ENCODE measurements around the gene PFKM.
A peak's percentile ranks its signal among the peaks of the same experiment; 100 is the strongest.

Gene PFKM

GRCh38 chr12:48080821-48081220, 38.3 kb upstream of the PFKM start:
- peaks cover 9% of the 10 kb centered on the region for H3K4me1 ChIP-seq (ENCODE audit: insufficient read depth, poor library complexity, severe bottlenecking)
- H3K27me3 ChIP-seq (ENCODE audit: insufficient read depth, poor library complexity, severe bottlenecking): no peaks in the 10 kb centered on the region
- no peak for ATAC-seq (ENCODE audit: low read depth)
- H3K36me3 ChIP-seq (ENCODE audit: low read depth): peaks cover 42% of the 10 kb centered on the region
- H3K4me3 ChIP-seq (ENCODE audit: severe bottlenecking): no peak overlapping the region
- no peak for DNase-seq (ENCODE audit: low spot score)
- TF ChIP-seq CTCF (IDR thresholded peaks at IDR 0.05; ENCODE audit: poor library complexity, severe bottlenecking): no peak
- H3K9me3 ChIP-seq (ENCODE audit: severe bottlenecking): no peaks in the 10 kb centered on the region
- H3K27ac ChIP-seq (ENCODE audit: poor library complexity, severe bottlenecking): no peak overlapping the region

DNA sequence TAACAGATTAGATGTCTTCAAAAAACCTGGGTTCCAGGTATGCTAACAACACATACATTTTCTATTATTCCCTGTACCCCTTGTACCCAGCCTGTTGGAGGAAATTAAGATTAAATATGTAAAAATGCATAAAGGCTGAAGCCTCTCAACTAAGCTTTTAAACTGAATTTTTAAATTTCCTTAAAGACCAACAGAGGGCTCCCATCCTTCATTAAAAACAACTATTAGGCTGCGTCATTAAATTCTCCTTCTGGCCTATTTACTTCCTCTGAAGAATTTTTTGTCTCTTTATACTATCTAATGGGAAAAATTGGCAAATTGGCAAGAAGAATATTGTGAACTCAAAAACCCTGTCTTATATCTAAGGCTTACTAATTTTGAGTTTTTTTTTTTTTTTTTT, 35.1 kb upstream of the PFKM start:
- TF ChIP-seq CTCF (IDR thresholded peaks at IDR 0.05; ENCODE audit: poor library complexity, severe bottlenecking): peak; percentile 36
- no peak overlapping the region for H3K27ac ChIP-seq (ENCODE audit: poor library complexity, severe bottlenecking)
- H3K36me3 ChIP-seq (ENCODE audit: low read depth): peaks cover 70% of the 10 kb centered on the region
- DNase-seq (ENCODE audit: low spot score) (no peak), ATAC-seq (ENCODE audit: low read depth) (no peak)
- H3K9me3 ChIP-seq (ENCODE audit: severe bottlenecking): no peaks in the 10 kb centered on the region
- H3K4me3 ChIP-seq (ENCODE audit: severe bottlenecking): no peak overlapping the region
- H3K4me1 ChIP-seq (ENCODE audit: insufficient read depth, poor library complexity, severe bottlenecking): peaks cover 4% of the 10 kb centered on the region
- no peaks in the 10 kb centered on the region for H3K27me3 ChIP-seq (ENCODE audit: insufficient read depth, poor library complexity, severe bottlenecking)

DNA sequence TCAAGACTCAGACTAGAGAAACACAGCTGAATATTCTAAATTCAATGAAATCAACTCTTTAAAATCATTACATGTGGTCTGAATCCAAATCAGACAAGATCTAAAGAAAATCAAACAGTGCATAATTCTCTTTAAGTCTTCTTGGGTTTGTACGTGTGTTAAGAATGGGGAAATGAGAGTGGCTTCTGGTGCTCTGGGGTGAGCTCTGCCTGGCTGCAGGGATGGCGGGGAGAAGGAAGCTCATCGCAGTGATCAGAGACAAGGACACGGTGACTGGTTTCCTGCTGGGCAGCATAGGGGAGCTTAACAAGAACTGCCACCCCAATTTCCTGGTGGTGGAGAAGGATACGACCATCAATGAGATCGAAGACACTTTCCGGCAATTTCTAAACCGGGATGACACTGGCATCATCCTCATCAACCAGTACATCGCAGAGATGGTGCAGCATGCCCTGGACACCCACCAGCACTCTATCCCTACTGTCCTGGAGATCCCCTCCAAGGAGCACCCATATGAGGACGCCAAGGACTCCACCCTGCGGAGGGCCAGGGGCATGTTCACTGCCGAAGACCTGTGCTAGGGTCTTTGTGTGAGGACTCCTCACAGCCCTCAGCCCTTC, 34.2 kb upstream of the PFKM start:
- ATAC-seq (ENCODE audit: low read depth) (no peak), DNase-seq (ENCODE audit: low spot score) (no peak)
- Histone ChIP-seq H3K27ac (ENCODE audit: poor library complexity, severe bottlenecking) (no peak overlapping the region), H3K4me1 (ENCODE audit: insufficient read depth, poor library complexity, severe bottlenecking) (no peaks in the 10 kb centered on the region), H3K36me3 (ENCODE audit: low read depth) (peaks cover 71% of the 10 kb centered on the region), H3K27me3 (ENCODE audit: insufficient read depth, poor library complexity, severe bottlenecking) (no peaks in the 10 kb centered on the region), H3K9me3 (ENCODE audit: severe bottlenecking) (no peaks in the 10 kb centered on the region), H3K4me3 (ENCODE audit: severe bottlenecking) (no peak overlapping the region)
- no peak for TF ChIP-seq CTCF (IDR thresholded peaks at IDR 0.05; ENCODE audit: poor library complexity, severe bottlenecking)

DNA sequence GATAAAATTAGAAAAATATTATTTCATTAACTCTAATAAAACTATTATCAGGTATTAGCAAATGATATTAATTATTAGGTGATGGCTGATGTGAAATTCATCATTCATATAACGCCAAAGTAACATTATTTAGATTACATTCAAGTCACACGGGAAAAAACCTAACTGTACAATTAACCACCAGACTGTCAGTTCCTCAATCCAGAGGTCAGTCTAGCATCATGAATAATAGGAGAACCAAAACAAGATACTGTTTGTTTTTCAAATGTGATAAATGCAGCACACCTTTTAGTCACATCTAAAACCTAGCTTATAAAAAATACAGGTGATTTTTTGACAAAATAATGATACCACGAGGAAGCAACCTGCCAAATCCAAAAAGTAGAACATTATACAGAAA, 32.8 kb upstream of the PFKM start:
- Histone ChIP-seq H3K4me3 (ENCODE audit: severe bottlenecking) (no peak overlapping the region), H3K4me1 (ENCODE audit: insufficient read depth, poor library complexity, severe bottlenecking) (no peaks in the 10 kb centered on the region), H3K36me3 (ENCODE audit: low read depth) (peaks cover 78% of the 10 kb centered on the region), H3K27me3 (ENCODE audit: insufficient read depth, poor library complexity, severe bottlenecking) (no peaks in the 10 kb centered on the region), H3K27ac (ENCODE audit: poor library complexity, severe bottlenecking) (no peak overlapping the region), H3K9me3 (ENCODE audit: severe bottlenecking) (no peaks in the 10 kb centered on the region)
- no peak for DNase-seq (ENCODE audit: low spot score)
- ATAC-seq (ENCODE audit: low read depth): no peak
- no peak for TF ChIP-seq CTCF (IDR thresholded peaks at IDR 0.05; ENCODE audit: poor library complexity, severe bottlenecking)

GRCh38 chr12:48092611-48093010, 26.6 kb upstream of the PFKM start:
- Histone ChIP-seq H3K4me3 (ENCODE audit: severe bottlenecking) (no peak overlapping the region), H3K36me3 (ENCODE audit: low read depth) (peaks cover 84% of the 10 kb centered on the region), H3K4me1 (ENCODE audit: insufficient read depth, poor library complexity, severe bottlenecking) (no peaks in the 10 kb centered on the region), H3K9me3 (ENCODE audit: severe bottlenecking) (no peaks in the 10 kb centered on the region), H3K27ac (ENCODE audit: poor library complexity, severe bottlenecking) (no peak overlapping the region), H3K27me3 (ENCODE audit: insufficient read depth, poor library complexity, severe bottlenecking) (no peaks in the 10 kb centered on the region)
- no peak for DNase-seq (ENCODE audit: low spot score)
- no peak for TF ChIP-seq CTCF (IDR thresholded peaks at IDR 0.05; ENCODE audit: poor library complexity, severe bottlenecking)
- ATAC-seq (ENCODE audit: low read depth): no peak

All from RWPE2 (cell line).